GM19467 (cell line): Measurements from ENCODE around the gene COL23A1.
"Not testable (repeated sequence)": the region's sequence is repeated elsewhere in the genome, so short reads cannot be mapped to it uniquely, and the experiment has no call there.

Experiments
- ATAC-seq: cut with Tn5 transposase; IDR thresholded peaks from one replicate; pipeline ENCODE4 v1.9.1; 2021; ENCODE audit warnings: mild to moderate bottlenecking, moderate library complexity; ENCODE audit not compliant: unreplicated experiment

COL23A1 gene

GRCh38 chr5:178206166-178207101 lies 383.8 kb downstream of the COL23A1 start:
- no peak for ATAC-seq

- ATAC-seq, result no peak
Measured at GRCh38 chr5:178205749-178206047, 384.5 kb downstream of the COL23A1 start.

- peak; percentile 45 for ATAC-seq
Measured at GRCh38 chr5:178204935-178205748, 385.1 kb downstream of the COL23A1 start.

GRCh38 chr5:178204182-178204934 lies 385.8 kb downstream of the COL23A1 start, which contains the start of gene HNRNPAB:
Gene HNRNPAB (plus strand): TSS chr5:178204533. CDS start chr5:178204838, 305 bp downstream.
- peak; percentile 85 for ATAC-seq

DNA sequence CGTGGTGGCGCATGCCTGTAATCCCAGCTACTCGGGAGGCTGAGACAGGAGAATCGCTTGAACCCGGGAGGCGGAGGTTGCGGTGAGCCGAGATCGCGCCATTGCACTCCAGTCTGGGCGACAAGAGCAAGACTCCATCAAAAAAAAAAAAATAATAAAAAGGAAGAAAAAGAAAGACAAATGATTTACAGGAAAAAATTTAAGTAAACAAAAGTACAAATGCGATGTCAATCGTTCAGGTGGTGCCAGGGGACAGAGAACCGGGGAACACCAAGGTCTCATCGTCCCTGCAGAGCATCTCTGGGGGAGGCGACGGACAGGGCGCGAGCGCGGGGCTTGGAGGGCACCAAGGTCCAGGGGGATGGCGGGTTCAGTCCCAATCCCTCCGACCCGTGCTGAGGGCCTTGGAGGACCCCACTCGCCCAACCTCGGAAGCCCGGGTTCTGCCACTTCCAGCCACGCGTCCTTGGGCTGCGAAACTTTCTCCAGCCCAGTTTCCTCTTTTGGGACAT lies 386.5 kb downstream of the COL23A1 start:
- no peak for ATAC-seq

GRCh38 chr5:178202541-178202940 lies 387.7 kb downstream of the COL23A1 start:
- ATAC-seq, result no peak

DNA sequence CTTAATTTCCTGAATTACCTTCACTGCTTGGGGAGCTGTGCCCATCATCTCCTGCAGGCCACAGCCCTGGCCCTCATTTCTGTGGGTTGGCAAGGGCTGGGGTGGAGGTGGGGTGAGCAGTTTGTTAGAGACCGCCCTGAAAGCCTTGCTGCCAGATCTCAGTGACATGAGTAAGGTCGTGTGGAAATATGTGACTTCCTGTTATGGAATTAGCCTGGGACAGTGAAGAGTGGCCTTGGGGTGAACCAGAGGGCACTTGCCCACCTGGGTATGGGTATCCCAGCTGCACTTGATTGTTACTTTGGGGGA lies 388.3 kb downstream of the COL23A1 start:
- ATAC-seq, result no peak

GRCh38 chr5:178201221-178201926 lies 388.8 kb downstream of the COL23A1 start:
- no peak for ATAC-seq

GRCh38 chr5:178199581-178200434 lies 390.4 kb downstream of the COL23A1 start:
- ATAC-seq, result no peak

DNA sequence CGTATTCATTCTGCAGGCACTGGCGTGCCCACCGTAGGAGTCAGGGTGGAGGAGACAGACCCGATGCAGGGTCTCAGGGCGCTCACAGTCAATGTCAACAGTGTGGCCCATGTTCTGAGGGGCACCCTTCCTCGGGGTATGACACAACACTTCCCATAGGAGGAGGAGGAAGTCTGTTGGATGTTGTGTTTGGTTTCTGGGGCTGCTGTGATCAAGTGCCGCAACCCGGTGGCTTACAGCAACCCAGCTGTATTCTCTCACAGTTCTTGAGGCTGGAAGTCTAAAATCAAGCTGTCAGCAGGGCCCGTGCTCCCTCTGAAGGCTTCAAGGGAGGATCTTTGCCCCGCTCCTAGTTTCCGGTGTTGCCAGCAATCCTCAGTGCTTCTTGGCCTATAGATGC lies 391.5 kb downstream of the COL23A1 start:
- ATAC-seq, result no peak

DNA sequence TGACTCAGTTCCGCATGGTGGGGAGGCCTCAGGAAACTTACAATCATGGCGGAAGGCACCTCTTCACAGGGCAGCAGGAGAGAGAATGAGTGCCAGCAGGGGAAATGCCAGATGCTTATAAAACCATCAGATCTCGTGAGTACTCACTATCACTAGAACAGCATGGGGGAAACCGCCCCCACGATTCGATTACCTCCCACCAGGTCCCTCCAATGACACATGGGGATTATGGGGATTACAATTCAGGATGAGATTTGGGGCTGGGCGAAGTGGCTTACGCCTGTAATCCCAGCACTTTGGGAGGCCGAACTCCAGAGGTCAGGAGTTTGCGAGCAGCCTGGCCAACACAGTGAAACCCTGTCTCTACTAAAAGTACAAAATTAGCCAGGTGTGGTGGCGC lies 392.0 kb downstream of the COL23A1 start:
- not testable (repeated sequence) for ATAC-seq

DNA sequence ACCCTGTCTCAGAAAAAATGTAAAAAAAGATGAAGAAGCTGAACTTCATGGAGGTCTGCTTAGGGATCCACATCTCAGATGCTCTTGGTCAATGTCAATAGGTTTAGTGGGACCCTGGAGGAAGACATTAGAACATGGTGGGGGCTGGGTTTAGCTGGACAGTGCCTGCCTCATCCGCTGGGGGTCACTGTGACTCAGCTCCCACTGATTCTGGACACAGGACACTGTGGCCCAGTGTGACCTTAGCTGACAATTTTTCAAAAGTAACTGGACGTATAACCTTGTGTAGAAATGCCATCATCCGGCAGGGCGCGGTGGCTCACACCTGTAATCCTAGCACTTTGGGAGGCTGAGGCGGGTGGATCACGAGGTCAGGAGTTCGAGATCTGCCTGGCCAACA lies 393.2 kb downstream of the COL23A1 start:
- no peak for ATAC-seq

GRCh38 chr5:178196281-178196812 lies 393.8 kb downstream of the COL23A1 start:
- ATAC-seq, result no peak

DNA sequence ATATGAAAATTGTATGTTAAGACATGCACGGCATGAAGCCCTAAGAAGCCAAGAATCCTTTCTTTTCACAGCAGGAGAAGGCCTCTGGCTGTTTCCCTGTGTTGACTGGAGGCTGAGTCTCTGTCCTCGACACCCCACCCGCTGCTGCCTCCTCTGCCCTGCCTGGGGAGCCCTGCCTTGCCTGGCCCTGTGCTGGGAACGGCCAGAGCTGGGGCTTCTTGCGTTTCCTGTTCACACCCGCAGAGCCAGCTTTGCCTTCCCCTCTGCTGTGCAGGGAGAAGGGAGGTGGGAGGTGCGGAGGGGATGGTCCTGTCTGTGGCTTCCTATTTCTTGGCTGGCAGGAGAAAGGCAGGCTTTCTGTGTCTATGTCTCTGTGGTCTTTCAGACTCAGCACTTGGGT lies 396.2 kb downstream of the COL23A1 start:
- ATAC-seq, result no peak

- ATAC-seq, result no peak
Measured at GRCh38 chr5:178193251-178193809, 396.9 kb downstream of the COL23A1 start.

GRCh38 chr5:178192787-178193186 lies 397.4 kb downstream of the COL23A1 start:
- no peak for ATAC-seq

- ATAC-seq, result no peak
Measured at GRCh38 chr5:178192244-178192643, 397.9 kb downstream of the COL23A1 start.

DNA sequence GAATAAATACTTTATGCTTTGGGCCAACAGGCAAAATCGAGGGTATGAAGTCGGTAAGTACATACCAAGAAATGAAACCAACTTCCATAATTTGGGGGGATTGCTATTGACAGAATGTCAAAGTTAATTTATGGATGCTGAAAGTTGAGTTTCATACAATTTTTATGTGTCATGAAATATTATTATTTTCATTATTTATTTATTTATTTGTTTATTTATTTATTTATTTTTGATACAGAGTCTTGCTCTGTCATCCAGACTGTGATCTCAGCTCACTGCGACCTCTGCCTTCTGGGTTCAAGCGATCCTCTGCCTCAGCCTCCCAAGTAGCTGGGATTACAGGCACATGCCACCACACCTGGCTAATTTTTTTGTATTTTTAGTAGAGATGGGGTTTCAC lies 398.5 kb downstream of the COL23A1 start:
- no peak for ATAC-seq

DNA sequence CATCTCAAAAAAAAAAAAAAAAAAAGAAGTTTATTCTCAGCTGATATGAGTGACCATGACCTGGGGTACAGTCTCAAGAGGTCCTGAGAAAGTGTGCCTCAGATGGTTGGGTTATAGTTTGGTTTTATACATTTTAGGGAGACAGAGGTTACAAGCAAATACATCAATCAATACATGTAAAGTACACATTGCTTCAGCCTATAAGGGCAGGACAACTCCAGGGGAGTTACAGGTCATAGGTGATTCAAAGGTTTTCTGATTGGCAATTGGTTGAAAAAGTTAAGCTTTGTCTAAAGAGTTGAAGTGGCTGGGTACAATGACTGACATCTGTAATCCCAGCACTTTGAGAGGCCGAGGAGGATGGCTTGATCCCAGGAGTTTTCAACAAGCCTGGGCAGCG lies 400.8 kb downstream of the COL23A1 start:
- no peak for ATAC-seq
